ENCODE measurements around the gene DKC1. TPM values are rescaled to one million over a fixed set of nuclear protein-coding genes. Genes with fewer than 3 reads are reported as not detected.
A peak's percentile ranks its signal among the peaks of the same experiment; 100 is the strongest.

Gene DKC1
- total RNA-seq, 3 donors from 2014 or later (not counting 1 experiment from before 2014, with no cell fraction given) = 41.8 to 54.3 (median 53.9) TPM

GRCh38 chrX:154734061-154734781 lies 28.4 kb upstream of the DKC1 start:
- no peaks in the 10 kb centered on the region for H3K9me3 Mint-ChIP-seq
- H3K4me1 Mint-ChIP-seq = peaks cover 88 to 93% of the 10 kb centered on the region in 2 donors

GRCh38 chrX:154735695-154736393 lies 26.8 kb upstream of the DKC1 start:
- WGBS (ENCODE audit: insufficient coverage) = 45% methylated on average over 2 of the region's 7 CpGs
- Histone ChIP-seq H3K9me3 (ENCODE audit: control insufficient read depth, insufficient read depth, low read length) (no peaks in the 10 kb centered on the region), H3K27ac (ENCODE audit: low read length) (peak overlapping the region; percentile 92), H3K36me3 (ENCODE audit: control insufficient read depth, insufficient read depth, low read length) (no peaks in the 10 kb centered on the region), H3K4me3 (ENCODE audit: low read length) (no peak overlapping the region), H3K27me3 (ENCODE audit: control insufficient read depth, insufficient read depth, low read length) (no peaks in the 10 kb centered on the region), H3K4me1 (ENCODE audit: control insufficient read depth, insufficient read depth, low read length) (peaks cover 66% of the 10 kb centered on the region)
- DNase-seq = no peak
- TF ChIP-seq CTCF (IDR thresholded peaks at IDR 0.05) = no peak
- Mint-ChIP-seq H3K27me3 (ENCODE audit: low read depth in 2 of 2) (no peaks in the 10 kb centered on the region), H3K27ac (peak overlapping the region; percentile 86 to 87), H3K9me3 (no peaks in the 10 kb centered on the region), H3K4me3 (peak overlapping the region; percentile 76), H3K36me3 (no peaks in the 10 kb centered on the region), H3K4me1 (peaks cover 79 to 90% of the 10 kb centered on the region in 2 donors)
- intact Hi-C loops (cut with micrococcal nuclease) = no loop called here
- no peak for ATAC-seq

More at GRCh38 chrX:154734061-154734781, 28.4 kb upstream of the DKC1 start:
- DNase-seq (peak in 1 of 2 donors; percentile 67), ATAC-seq (peak; percentile 49 to 73 (median 72))
- no peaks in the 10 kb centered on the region for H3K36me3 Mint-ChIP-seq
- no peak overlapping the region for H3K4me3 ChIP-seq (ENCODE audit: low read length)
- peak overlapping the region; percentile 76 for H3K4me3 Mint-ChIP-seq
- peak overlapping the region; percentile 86 to 87 for H3K27ac Mint-ChIP-seq
- H3K27me3 Mint-ChIP-seq (ENCODE audit: low read depth in 2 of 2) = no peaks in the 10 kb centered on the region
- peaks cover 75% of the 10 kb centered on the region for H3K4me1 ChIP-seq (ENCODE audit: control insufficient read depth, insufficient read depth, low read length)
- intact Hi-C loops (cut with micrococcal nuclease) = no loop called here
- no peak for TF ChIP-seq CTCF (IDR thresholded peaks at IDR 0.05)
- no peaks in the 10 kb centered on the region for H3K36me3 ChIP-seq (ENCODE audit: control insufficient read depth, insufficient read depth, low read length)
- WGBS (ENCODE audit: insufficient coverage) = under 1% methylated on average over 8 of the region's 8 CpGs
- H3K27ac ChIP-seq (ENCODE audit: low read length) = peak overlapping the region; percentile 92
- no peaks in the 10 kb centered on the region for H3K9me3 ChIP-seq (ENCODE audit: control insufficient read depth, insufficient read depth, low read length)
- H3K27me3 ChIP-seq (ENCODE audit: control insufficient read depth, insufficient read depth, low read length) = no peaks in the 10 kb centered on the region

GRCh38 chrX:154737136-154737535 lies 25.5 kb upstream of the DKC1 start:
- no peaks in the 10 kb centered on the region for H3K27me3 ChIP-seq (ENCODE audit: control insufficient read depth, insufficient read depth, low read length)
- Mint-ChIP-seq H3K4me3 (peak overlapping the region; percentile 76), H3K27ac (peak overlapping the region; percentile 86 to 87), H3K4me1 (peaks cover 67 to 77% of the 10 kb centered on the region in 2 donors), H3K27me3 (ENCODE audit: low read depth in 2 of 2) (no peaks in the 10 kb centered on the region), H3K9me3 (no peaks in the 10 kb centered on the region), H3K36me3 (no peaks in the 10 kb centered on the region)
- WGBS (ENCODE audit: insufficient coverage) = 66% methylated on average over 5 of the region's 5 CpGs
- no peaks in the 10 kb centered on the region for H3K36me3 ChIP-seq (ENCODE audit: control insufficient read depth, insufficient read depth, low read length)
- intact Hi-C loops (cut with micrococcal nuclease) = no loop called here
- H3K4me1 ChIP-seq (ENCODE audit: control insufficient read depth, insufficient read depth, low read length) = peaks cover 63% of the 10 kb centered on the region
- no peak overlapping the region for H3K4me3 ChIP-seq (ENCODE audit: low read length)
- ATAC-seq (no peak), DNase-seq (no peak)
- peak overlapping the region; percentile 92 for H3K27ac ChIP-seq (ENCODE audit: low read length)
- no peak for TF ChIP-seq CTCF (IDR thresholded peaks at IDR 0.05)
- H3K9me3 ChIP-seq (ENCODE audit: control insufficient read depth, insufficient read depth, low read length) = no peaks in the 10 kb centered on the region

All from natural killer cell (primary cell).